ENCODE data around the gene GMPPA.

GMPPA gene

GRCh38 chr2:219540784-219541504 is 42.3 kb downstream of the GMPPA start:
- H3K9me3 ChIP-seq (ENCODE audit: severe bottlenecking) = no peaks in the 10 kb centered on the region
- peaks cover 55% of the 10 kb centered on the region for H3K36me3 ChIP-seq
- TF ChIP-seq CTCF (IDR thresholded peaks at IDR 0.05; ENCODE audit: low read depth, low read length) = no peak
- no peak for DNase-seq
- no peak overlapping the region for H3K4me3 ChIP-seq (ENCODE audit: low read depth, low read length)
- H3K27ac ChIP-seq = no peak overlapping the region
- no peaks in the 10 kb centered on the region for H3K27me3 ChIP-seq (ENCODE audit: insufficient read depth, low read depth, severe bottlenecking)

- peak; percentile 91 for DNase-seq
- TF ChIP-seq CTCF (IDR thresholded peaks at IDR 0.05; ENCODE audit: low read depth, low read length) = peak; percentile 82
- H3K27me3 ChIP-seq (ENCODE audit: insufficient read depth, low read depth, severe bottlenecking) = no peaks in the 10 kb centered on the region
- H3K9me3 ChIP-seq (ENCODE audit: severe bottlenecking) = no peaks in the 10 kb centered on the region
- H3K4me3 ChIP-seq (ENCODE audit: low read depth, low read length) = peak overlapping the region; percentile 17
- H3K27ac ChIP-seq = no peak overlapping the region
- H3K36me3 ChIP-seq = peaks cover 56% of the 10 kb centered on the region
These were observed 43.0 kb downstream of the GMPPA start for GRCh38 chr2:219541611-219542180.

- H3K27ac ChIP-seq = peak overlapping the region; percentile 71
- no peaks in the 10 kb centered on the region for H3K27me3 ChIP-seq (ENCODE audit: insufficient read depth, low read depth, severe bottlenecking)
- H3K36me3 ChIP-seq = peaks cover 57% of the 10 kb centered on the region
- TF ChIP-seq CTCF (IDR thresholded peaks at IDR 0.05; ENCODE audit: low read depth, low read length) = no peak
- peak overlapping the region; percentile 88 for H3K4me3 ChIP-seq (ENCODE audit: low read depth, low read length)
- peak; percentile 64 for DNase-seq
- no peaks in the 10 kb centered on the region for H3K9me3 ChIP-seq (ENCODE audit: severe bottlenecking)
These were observed 44.4 kb downstream of the GMPPA start for GRCh38 chr2:219542931-219543595.

DNA sequence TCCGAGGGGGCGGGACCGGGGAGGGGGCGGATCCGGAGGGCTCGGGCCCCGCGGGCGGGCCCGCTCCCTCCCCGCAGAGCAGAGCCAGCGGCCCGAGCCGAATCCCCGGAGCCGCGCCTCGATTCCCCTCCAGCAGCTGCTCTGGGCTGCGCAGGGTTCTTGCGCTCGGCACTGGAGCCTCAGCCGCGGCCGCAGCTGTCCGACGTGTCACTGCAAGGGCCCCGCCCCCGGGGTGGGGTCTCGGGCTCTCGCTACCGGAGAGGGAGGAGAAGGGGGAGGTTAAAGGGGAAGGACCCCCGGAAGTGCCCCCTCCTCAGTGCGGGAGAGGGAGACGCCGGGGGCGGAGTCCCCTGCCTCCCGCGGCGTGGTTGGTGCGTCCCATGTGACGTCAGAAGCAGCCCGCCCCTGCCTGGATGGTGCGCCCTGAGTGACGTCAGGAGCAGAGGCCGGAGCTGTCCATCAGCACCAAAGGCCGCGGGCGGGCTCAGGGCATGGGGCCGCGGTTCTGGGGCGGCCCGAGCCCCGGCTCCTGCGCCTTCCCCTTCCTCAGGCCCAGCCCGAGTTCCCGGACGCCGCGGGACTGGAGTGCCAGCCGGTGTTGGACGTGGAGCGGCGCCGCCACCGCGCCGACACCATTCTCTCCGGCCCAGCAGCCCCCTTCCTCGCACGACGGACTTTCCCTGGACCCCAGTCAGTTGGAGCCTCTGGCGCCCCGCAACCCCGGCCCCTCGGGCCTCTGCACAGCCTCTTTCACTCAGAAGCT is 45.1 kb downstream of the GMPPA start, which contains the start of the genes CHPF and TMEM198:
Gene CHPF (minus strand): TSS at position 214 of the 763 bp plus-strand sequence. CDS start 271 bp downstream, outside the sequence.
Gene TMEM198 (plus strand): TSS at position 433 of the 763 bp plus-strand sequence. CDS start 700 bp downstream, outside the sequence.
- Histone ChIP-seq H3K4me3 (ENCODE audit: low read depth, low read length) (peak within 1 kb of the TSS; percentile 88), H3K36me3 (peaks cover 59% of the 10 kb centered on the region), H3K9me3 (ENCODE audit: severe bottlenecking) (no peaks in the 10 kb centered on the region), H3K27me3 (ENCODE audit: insufficient read depth, low read depth, severe bottlenecking) (no peaks in the 10 kb centered on the region), H3K27ac (peak within 1 kb of the TSS; percentile 81)
- no peak for TF ChIP-seq CTCF (IDR thresholded peaks at IDR 0.05; ENCODE audit: low read depth, low read length)
- DNase-seq = peak; percentile 99

- DNase-seq = no peak
- TF ChIP-seq CTCF (IDR thresholded peaks at IDR 0.05; ENCODE audit: low read depth, low read length) = no peak
- Histone ChIP-seq H3K27me3 (ENCODE audit: insufficient read depth, low read depth, severe bottlenecking) (no peaks in the 10 kb centered on the region), H3K9me3 (ENCODE audit: severe bottlenecking) (no peaks in the 10 kb centered on the region), H3K27ac (peak overlapping the region; percentile 81), H3K4me3 (ENCODE audit: low read depth, low read length) (peak overlapping the region; percentile 88), H3K36me3 (peaks cover 59% of the 10 kb centered on the region)
These were observed 45.9 kb downstream of the GMPPA start for GRCh38 chr2:219544567-219544966.

All from WERI-Rb-1 (cell line).